Activated naive CD4-positive, alpha-beta T cell treated with anti-CD3 and anti-CD28 coated beads, Interleukin-2, amount 10 ng/mL, durations not matched to agents 7 days and 5 days (primary cell): Measurements from ENCODE around the gene SRC.

Source experiments
- CTCF ChIA-PET: fragments of 350-600 bp; sonication (Branson Sonifier 250); formaldehyde crosslinking; loops from one replicate; lab custom pipeline; 2021; ENCODE audit warnings: antibody characterized with exemption; lab: Charles Lee
- DNase-seq: peaks from one replicate; pipeline ENCODE4 v3.0.0-alpha.2; 2020
- H3K27ac Mint-ChIP-seq: one replicate; pipeline ENCODE4 v1.8.0; 2021; ENCODE audit warnings: mild to moderate bottlenecking, moderate library complexity, mixed read lengths
- H3K27me3 Mint-ChIP-seq: one replicate; pipeline ENCODE4 v1.8.0; 2021; ENCODE audit warnings: mild to moderate bottlenecking, mixed read lengths
- H3K36me3 Mint-ChIP-seq: one replicate; pipeline ENCODE4 v1.8.0; 2021; ENCODE audit warnings: mixed read lengths
- H3K4me1 Mint-ChIP-seq: one replicate; pipeline ENCODE4 v1.8.0; 2021; ENCODE audit warnings: mixed read lengths
- H3K4me3 Mint-ChIP-seq: one replicate; pipeline ENCODE4 v1.8.0; 2021; ENCODE audit warnings: mild to moderate bottlenecking, moderate library complexity, mixed read lengths
- H3K9me3 Mint-ChIP-seq: one replicate; pipeline ENCODE4 v1.8.0; 2021; ENCODE audit warnings: mixed read lengths

SRC gene

DNA sequence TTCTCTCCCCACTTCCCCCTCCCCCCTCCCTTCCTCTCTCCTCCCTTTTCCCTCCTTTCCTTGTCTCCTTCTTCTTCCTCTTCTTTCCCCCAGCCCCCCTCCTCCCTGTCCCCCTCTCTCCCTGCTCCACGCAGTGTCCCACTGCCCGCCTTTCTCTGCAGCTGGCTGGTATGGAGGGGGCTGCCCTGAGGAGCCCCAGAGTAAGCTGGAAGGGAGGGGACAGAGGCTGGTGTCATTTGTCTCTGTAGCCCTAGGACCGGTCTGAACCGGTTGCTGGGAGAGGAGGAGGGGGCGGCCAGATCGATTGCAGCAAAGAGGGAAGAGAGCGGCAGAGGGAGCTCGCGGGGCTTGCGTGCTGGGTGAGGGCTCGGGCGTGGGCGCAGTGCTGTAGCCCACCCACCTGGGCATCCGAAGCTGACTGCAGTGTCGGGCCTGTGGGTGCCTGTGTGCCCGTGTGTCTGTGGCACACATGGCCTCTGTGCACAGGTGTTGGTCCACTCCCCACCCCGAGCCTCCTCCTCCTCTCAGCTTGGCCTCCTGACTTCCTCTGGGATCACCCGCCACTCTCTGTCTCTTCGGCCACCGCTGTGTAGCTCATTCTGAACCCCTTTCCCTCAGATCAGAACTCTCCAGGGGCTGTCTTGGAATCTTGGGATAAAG lies 50.6 kb downstream of the SRC start:
- CTCF ChIA-PET = no interaction called here
- Mint-ChIP-seq H3K36me3 (no peaks in the 10 kb centered on the region), H3K4me3 (no peak overlapping the region), H3K27me3 (no peaks in the 10 kb centered on the region), H3K9me3 (no peaks in the 10 kb centered on the region), H3K4me1 (no peaks in the 10 kb centered on the region), H3K27ac (no peak overlapping the region)
- no peak for DNase-seq

DNA sequence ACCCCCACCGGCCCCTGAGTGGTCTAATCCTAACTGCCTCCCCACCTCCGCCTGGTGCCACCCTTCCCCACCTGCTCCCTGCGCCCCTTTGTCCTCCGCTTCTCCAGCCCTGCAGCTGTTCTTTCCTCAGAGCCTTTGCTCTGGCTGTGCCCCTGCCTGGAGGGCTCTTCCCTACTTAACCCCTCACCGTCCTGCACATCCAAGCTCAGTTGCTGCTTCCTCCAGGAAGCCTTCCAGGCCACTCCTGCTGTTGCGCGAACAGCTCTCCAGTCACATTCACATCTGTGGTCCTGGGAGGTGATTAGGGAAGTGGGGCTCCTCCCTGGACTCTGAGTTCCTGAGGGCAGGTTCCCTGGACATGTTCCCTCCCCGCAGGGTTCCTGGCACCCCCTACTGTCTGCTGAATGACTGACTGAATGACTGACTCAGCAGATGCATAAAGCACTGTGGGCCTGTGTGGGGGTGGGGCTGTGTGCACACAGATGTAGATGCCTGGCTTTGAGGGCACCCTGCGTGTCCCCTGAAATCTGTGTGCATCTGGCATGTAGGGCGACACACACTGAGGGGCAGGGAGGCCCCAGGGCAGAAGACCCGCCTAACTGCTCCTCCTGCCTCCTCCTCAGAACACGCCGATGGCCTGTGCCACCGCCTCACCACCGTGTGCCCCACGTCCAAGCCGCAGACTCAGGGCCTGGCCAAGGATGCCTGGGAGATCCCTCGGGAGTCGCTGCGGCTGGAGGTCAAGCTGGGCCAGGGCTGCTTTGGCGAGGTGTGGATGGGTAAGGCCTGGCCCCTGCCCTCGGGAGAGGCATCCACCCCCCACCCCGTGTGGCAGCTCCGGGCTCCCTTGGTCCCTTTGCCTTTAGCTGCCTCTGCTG lies 51.4 kb downstream of the SRC start:
- no peak overlapping the region for H3K27ac Mint-ChIP-seq
- no peaks in the 10 kb centered on the region for H3K4me1 Mint-ChIP-seq
- DNase-seq = no peak
- CTCF ChIA-PET = no interaction called here
- no peak overlapping the region for H3K4me3 Mint-ChIP-seq
- no peaks in the 10 kb centered on the region for H3K9me3 Mint-ChIP-seq
- no peaks in the 10 kb centered on the region for H3K27me3 Mint-ChIP-seq
- no peaks in the 10 kb centered on the region for H3K36me3 Mint-ChIP-seq

DNA sequence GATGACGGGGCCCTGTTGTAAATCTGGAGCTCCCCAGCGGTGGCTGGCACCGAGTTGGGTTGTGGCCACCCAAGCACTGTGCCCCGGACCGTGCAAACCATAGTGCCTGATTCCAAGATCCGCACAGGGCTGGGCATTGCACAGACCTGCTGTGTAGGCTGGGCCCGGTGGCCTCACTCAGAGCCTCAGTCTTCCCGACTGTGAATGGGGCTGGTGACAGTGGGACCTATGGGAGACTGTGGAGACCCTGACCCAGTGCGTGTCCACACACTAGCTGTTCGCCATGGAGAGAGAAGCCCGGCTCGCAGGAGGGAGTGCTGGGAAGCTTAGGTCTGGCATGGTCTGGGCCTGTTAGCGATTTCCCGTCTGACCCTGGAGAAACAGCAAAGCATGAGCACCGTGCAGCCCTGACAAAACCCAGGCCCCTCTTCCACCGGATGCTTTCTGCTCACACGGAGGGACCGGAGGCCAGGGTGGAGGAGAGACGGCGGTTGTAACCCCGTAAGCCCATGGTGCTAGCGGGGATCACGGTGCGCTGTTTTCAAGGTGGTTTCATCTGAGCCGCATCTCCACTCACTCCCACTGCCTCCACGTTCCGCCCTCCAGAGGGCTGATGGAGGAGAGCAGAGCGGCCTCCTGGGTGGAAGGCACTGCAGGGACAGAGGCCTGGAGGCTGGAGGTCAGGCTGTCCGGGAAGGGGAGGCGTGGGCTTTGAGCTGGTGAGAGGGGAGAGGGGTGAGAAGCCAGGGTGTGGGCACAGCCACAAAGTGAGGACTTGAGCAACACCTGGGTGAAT lies 52.2 kb downstream of the SRC start:
- DNase-seq = no peak
- no peaks in the 10 kb centered on the region for H3K36me3 Mint-ChIP-seq
- CTCF ChIA-PET = interaction anchor here (0.8 to 1.6 kb wide), 2 partner anchors 9 to 113 kb away, joined by 3 to 4 read pairs; no protein-coding TSS in a partner anchor
- H3K27me3 Mint-ChIP-seq = no peaks in the 10 kb centered on the region
- H3K27ac Mint-ChIP-seq = no peak overlapping the region
- H3K9me3 Mint-ChIP-seq = no peaks in the 10 kb centered on the region
- no peak overlapping the region for H3K4me3 Mint-ChIP-seq
- no peaks in the 10 kb centered on the region for H3K4me1 Mint-ChIP-seq

DNA sequence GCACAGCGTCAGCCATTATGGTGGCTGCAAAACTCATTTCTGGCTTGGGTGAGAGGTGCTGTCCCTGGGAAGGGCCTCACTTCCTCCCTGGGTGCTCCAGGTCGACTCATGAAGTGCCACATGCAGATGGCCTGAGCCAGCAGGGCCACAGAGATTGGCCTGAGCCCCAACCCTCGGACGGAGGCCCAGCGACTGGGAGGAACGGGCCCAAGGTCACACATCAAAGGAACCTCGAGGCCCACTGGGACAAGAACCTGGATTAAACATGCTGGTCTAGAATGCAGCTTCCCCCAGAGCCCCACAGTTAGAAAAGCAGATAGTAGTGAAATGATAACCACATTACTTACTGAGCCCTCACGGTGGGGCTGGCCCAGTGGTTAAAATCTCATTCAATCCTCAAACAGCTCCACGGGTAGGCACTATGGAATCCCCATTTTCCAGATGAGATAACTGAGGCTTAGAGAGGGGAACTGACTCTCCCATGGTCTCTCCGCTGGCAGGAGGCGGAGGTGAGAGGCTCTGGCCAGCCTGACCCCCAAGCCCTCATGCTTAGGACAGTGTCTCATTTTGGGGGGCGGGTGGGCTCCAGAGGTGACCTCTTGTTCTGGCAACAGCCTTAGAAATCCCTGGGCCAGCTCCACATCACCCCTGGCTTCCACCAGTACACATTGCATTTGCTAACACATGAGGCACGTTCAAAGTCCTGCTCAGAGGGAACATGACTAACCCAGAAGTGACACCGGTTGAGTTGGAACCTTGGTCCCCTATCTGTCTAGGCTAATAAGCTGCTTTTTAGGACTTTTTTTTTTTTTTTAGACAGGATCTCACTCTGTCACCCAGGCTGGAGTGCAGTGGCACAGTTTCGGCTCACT lies 53.0 kb downstream of the SRC start:
- no peaks in the 10 kb centered on the region for H3K36me3 Mint-ChIP-seq
- no peak overlapping the region for H3K4me3 Mint-ChIP-seq
- no peaks in the 10 kb centered on the region for H3K4me1 Mint-ChIP-seq
- H3K27me3 Mint-ChIP-seq = no peaks in the 10 kb centered on the region
- H3K27ac Mint-ChIP-seq = no peak overlapping the region
- H3K9me3 Mint-ChIP-seq = no peaks in the 10 kb centered on the region
- DNase-seq = no peak
- CTCF ChIA-PET = interaction anchor here (0.8 to 1.6 kb wide), 2 partner anchors 9 to 114 kb away, joined by 3 to 4 read pairs; no protein-coding TSS in a partner anchor

DNA sequence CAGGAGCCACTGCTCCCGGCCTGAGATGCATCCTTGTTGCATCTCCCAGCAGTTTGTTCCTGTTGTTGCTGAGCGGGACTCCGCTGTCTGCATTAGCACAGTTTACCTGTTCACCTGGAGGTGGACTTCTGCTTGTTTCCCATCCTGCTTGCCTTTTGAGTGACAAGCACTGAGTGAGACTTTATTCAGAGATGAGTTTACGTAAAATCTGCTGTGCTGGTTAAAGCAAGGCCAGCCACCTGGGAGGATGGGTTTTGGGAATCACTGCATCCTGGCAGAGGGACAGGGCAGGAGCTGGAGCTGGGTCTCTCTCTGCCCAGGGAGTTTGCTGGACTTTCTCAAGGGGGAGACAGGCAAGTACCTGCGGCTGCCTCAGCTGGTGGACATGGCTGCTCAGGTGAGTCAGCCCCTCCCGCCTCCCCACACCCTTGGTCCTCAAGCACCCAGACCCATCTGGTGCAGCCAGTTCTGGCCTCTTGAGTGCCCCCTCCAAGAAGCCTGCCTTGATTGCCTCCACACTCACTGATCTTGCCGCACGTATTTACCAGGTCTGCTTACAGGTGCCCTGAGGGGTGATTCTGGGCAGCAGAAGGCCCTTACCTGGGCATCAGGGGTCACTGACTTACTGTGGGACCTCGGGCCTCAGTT lies 55.5 kb downstream of the SRC start:
- no peaks in the 10 kb centered on the region for H3K36me3 Mint-ChIP-seq
- H3K4me3 Mint-ChIP-seq = no peak overlapping the region
- H3K9me3 Mint-ChIP-seq = no peaks in the 10 kb centered on the region
- no peak overlapping the region for H3K27ac Mint-ChIP-seq
- peaks cover 8% of the 10 kb centered on the region for H3K4me1 Mint-ChIP-seq
- H3K27me3 Mint-ChIP-seq = peaks cover 12% of the 10 kb centered on the region
- CTCF ChIA-PET = no interaction called here
- DNase-seq = no peak

DNA sequence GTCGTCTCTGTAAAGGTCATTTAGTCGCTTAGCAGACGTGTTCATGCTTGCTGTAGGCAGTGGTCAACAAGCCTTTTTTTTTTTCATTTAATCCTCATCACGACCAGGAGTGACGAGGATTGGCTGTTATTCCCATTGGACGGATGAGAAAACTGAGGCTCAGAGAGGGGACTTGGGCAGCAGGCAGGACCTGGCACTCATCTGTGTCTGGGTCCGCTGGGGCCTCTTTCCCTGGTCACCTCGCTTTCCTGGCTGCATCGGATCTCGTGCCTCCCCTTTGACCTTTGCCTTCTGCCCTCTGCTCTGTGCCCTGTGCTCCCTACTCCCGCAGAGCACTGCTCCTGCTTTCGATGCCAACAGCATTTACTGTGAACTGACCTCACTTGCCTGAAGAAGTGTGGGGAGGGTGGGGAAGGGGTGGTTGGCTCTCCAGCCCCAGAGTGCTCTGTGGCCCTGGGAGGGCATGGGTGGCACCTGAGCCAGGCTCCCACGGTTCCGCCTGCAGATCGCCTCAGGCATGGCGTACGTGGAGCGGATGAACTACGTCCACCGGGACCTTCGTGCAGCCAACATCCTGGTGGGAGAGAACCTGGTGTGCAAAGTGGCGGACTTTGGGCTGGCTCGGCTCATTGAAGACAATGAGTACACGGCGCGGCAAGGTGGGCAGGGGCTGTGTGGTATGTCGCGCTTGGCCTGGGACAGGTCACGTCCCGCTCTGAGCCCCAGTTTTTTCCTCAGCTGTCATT lies 56.2 kb downstream of the SRC start:
- H3K4me3 Mint-ChIP-seq = no peak overlapping the region
- CTCF ChIA-PET = no interaction called here
- H3K27me3 Mint-ChIP-seq = peaks cover 19% of the 10 kb centered on the region
- H3K36me3 Mint-ChIP-seq = no peaks in the 10 kb centered on the region
- H3K27ac Mint-ChIP-seq = no peak overlapping the region
- H3K9me3 Mint-ChIP-seq = no peaks in the 10 kb centered on the region
- peaks cover 13% of the 10 kb centered on the region for H3K4me1 Mint-ChIP-seq
- no peak for DNase-seq

DNA sequence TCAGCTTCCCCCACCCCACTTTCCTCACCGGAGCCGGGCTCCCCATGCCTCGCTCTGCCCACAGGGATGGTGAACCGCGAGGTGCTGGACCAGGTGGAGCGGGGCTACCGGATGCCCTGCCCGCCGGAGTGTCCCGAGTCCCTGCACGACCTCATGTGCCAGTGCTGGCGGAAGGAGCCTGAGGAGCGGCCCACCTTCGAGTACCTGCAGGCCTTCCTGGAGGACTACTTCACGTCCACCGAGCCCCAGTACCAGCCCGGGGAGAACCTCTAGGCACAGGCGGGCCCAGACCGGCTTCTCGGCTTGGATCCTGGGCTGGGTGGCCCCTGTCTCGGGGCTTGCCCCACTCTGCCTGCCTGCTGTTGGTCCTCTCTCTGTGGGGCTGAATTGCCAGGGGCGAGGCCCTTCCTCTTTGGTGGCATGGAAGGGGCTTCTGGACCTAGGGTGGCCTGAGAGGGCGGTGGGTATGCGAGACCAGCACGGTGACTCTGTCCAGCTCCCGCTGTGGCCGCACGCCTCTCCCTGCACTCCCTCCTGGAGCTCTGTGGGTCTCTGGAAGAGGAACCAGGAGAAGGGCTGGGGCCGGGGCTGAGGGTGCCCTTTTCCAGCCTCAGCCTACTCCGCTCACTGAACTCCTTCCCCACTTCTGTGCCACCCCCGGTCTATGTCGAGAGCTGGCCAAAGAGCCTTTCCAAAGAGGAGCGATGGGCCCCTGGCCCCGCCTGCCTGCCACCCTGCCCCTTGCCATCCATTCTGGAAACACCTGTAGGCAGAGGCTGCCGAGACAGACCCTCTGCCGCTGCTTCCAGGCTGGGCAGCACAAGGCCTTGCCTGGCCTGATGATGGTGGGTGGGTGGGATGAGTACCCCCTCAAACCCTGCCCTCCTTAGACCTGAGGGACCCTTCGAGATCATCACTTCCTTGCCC lies 57.4 kb downstream of the SRC start:
- no peak overlapping the region for H3K27ac Mint-ChIP-seq
- CTCF ChIA-PET = no interaction called here
- H3K36me3 Mint-ChIP-seq = no peaks in the 10 kb centered on the region
- H3K27me3 Mint-ChIP-seq = peaks cover 32% of the 10 kb centered on the region
- DNase-seq = no peak
- H3K4me1 Mint-ChIP-seq = peaks cover 18% of the 10 kb centered on the region
- H3K9me3 Mint-ChIP-seq = no peaks in the 10 kb centered on the region
- H3K4me3 Mint-ChIP-seq = no peak overlapping the region

DNA sequence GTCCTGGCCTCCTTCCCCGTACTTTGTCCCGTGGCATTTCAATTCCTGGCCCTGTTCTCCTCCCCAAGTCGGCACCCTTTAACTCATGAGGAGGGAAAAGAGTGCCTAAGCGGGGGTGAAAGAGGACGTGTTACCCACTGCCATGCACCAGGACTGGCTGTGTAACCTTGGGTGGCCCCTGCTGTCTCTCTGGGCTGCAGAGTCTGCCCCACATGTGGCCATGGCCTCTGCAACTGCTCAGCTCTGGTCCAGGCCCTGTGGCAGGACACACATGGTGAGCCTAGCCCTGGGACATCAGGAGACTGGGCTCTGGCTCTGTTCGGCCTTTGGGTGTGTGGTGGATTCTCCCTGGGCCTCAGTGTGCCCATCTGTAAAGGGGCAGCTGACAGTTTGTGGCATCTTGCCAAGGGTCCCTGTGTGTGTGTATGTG lies 58.5 kb downstream of the SRC start:
- DNase-seq = no peak
- Mint-ChIP-seq H3K9me3 (no peaks in the 10 kb centered on the region), H3K27ac (no peak overlapping the region), H3K4me1 (peaks cover 22% of the 10 kb centered on the region), H3K27me3 (peaks cover 43% of the 10 kb centered on the region), H3K4me3 (no peak overlapping the region), H3K36me3 (no peaks in the 10 kb centered on the region)
- CTCF ChIA-PET = no interaction called here

DNA sequence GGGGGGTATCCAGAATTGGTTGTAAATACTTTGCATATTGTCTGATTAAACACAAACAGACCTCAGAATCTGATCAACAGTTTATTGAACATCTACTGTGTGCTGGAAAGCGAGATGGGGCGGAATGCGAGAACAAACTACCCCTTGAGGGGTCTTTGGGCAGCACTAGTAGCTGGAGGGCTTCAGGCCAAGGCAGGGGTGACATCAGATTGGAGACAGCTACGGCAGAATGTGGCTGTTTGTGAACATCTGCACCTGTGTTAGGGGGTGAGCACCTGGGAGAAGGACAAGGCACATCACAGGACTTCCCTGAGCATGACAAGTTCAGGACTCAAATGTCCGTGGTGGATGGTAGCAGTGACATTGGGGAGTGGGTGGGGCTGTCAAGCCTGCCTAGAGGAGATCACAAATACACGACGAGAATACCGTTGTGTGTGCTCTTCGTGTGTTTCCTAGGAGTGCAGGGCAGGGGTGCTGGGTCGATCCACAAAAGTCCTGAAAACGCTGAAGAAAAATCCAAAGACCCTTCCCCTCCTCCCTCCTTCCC lies 59.5 kb downstream of the SRC start:
- H3K4me1 Mint-ChIP-seq = peaks cover 25% of the 10 kb centered on the region

DNA sequence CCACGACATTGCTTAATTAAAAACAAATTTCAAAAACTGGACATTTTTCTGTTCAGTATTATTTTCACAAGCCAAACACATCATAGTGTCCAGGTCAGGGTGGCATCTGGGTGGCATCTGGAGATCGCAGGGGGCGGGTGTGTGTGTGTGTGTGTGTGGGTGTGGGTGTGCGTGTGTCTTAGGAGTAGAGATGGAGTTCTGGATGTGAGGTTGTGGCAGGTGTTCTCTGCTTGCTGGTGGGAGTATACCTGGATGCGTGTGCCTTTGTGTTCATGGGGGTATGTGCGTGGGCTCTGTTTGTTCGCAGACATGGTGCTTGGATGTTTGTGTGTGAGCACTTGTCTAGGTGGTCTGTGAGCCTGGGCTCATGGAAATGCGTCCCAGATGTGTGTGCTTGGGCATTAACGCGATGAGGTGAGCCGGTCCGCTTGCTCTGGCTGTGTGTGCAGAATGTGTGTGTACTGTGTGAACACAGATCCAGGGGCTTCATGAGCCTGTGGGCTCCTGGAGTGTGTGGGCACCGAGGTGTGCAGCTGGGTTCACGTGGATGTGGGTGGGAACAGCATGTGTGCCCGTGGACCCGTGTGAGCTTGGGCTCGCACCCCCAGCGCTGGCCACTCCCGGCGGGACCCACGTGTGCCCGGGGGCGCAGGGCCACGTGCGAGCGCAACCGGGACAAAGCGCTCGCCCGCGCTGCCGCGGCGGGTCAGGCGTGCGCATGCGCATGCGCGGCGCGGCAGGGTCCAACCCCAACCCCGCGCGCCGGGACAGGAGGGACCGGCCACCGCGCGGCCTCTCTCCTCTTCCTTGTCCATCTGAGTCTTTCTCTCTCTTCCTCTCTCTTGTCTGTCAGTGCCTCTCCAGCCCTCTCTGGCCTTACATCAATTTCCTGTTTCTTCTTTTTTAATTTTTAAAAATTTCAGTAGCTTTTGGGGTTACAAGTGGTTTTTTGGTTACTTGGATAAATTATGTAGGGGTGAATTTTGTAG lies 60.4 kb downstream of the SRC start:
- Mint-ChIP-seq H3K27ac (no peak overlapping the region), H3K36me3 (no peaks in the 10 kb centered on the region), H3K4me1 (peaks cover 25% of the 10 kb centered on the region), H3K9me3 (no peaks in the 10 kb centered on the region), H3K4me3 (peak overlapping the region; percentile 51), H3K27me3 (peaks cover 48% of the 10 kb centered on the region)
- CTCF ChIA-PET = no interaction called here
- peak; percentile 42 for DNase-seq

More for the DNA sequence above, 59.5 kb downstream of the SRC start:
- CTCF ChIA-PET = no interaction called here
- Mint-ChIP-seq H3K4me3 (no peak overlapping the region), H3K9me3 (no peaks in the 10 kb centered on the region), H3K36me3 (no peaks in the 10 kb centered on the region), H3K27me3 (peaks cover 48% of the 10 kb centered on the region), H3K27ac (no peak overlapping the region)
- DNase-seq = no peak

DNA sequence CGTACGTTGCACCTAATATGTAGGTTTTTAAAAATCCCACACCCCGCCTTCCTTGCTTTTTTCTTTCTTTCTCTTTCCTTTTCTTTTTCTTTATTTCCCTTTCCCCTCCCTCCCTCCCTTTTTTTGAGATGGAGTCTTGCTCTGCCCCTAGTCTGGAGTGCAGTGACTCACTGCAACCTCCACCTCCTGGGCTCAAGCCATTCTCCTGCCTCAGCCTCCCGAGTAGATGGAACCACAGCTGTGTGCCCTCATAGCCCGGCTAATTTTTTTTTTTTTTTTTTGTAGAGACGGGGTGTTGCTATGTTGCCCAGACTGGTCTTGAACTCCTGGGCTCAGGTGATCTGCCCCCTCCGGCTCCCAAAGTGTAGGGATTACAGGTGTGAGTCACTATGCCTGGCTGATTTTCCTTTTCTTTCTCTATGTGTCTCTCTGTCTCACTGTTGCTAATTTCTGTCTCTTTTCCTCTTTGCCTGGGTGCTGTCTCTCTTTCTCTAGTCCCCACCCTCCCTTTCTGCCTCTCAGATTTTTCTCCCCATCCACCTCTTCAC lies 61.2 kb downstream of the SRC start:
- H3K27ac Mint-ChIP-seq = no peak overlapping the region
- CTCF ChIA-PET = no interaction called here
- peaks cover 25% of the 10 kb centered on the region for H3K4me1 Mint-ChIP-seq
- H3K36me3 Mint-ChIP-seq = no peaks in the 10 kb centered on the region
- peak overlapping the region; percentile 6 for H3K4me3 Mint-ChIP-seq
- peaks cover 48% of the 10 kb centered on the region for H3K27me3 Mint-ChIP-seq
- H3K9me3 Mint-ChIP-seq = no peaks in the 10 kb centered on the region
- no peak for DNase-seq
